ENCODE data around the gene RHOH.

Gene RHOH

DNA sequence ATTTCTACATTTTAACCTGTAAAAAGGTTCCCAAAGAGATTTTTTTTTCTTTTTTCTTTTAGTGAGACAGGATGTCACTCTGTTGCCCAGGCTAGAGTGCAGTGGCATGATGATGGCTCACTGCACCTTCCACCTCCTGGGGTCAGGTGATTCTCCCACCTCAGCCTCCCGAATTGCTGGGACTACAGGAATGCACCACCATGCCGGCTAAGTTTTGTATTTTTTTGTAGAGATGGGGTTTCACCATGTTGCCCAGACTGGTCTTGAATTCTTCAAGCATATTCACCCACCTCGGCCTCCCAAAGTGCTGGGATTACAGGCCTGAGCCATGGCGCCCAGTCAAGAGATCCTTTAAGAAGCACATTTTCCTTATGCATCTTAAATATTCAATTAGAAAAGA is 12.6 kb downstream of the RHOH start:
- no peak for DNase-seq

DNA sequence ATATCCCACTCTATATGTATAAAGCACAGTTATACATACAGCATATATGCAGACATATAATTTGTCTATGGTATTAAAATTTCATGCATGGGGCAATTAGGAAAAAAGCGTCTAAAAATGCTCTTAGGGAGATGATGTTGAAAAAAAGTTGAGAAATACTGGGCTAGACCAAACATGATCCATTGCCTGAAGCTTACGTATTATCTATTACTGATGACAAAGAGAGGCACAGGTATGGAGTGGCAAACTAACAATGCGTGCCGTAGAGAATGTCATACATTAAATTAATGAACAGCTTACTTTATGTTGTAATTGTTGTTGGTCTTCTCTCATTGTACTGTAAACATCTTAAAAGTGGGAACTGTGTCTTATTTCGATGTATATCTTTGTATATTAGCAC is 13.9 kb downstream of the RHOH start:
- DNase-seq = no peak

DNA sequence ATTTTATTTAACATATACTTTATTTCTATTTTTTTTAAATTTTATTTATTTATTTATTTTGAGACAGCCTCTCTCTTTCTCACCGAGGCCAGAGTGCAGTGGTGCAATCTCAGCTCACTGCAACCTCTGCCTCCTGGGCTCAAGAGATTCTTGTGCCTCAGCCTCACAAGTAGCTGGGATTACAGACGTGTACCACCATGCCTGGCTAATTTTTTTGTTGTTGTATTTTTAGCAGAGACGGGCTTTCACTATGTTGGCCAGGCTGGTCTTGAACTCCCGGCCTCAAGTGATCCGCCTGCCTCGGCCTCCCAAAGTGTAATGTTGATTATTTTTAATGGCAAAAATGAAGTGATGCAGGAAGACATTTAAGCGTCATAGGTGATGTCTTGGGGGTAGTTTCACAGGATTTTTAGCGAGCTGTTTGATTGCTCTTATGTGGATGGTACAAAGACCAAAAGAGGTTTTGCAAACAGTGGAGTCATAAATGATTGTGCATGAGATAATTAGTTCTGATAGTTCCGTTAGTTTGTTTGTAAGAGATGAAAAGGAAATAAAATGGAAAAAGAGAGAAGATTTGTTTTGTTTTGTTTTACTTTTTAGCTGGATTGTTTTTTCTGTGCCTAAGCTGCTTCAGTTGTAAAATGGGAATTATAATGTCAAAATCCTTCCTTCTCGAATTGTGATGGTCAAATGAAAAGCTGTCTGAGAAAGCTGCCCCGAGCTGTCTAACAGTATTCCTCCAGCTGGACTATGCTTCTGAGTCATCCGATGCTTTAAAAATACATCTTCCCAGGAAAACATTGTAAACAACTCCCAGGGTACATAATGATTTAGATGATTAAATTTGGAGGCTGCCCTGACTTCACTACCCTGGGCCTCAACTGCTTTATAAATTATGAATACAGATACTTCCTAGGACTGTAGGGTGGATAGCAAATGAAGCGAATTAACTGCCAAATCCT is 14.7 kb downstream of the RHOH start:
- DNase-seq = no peak

DNA sequence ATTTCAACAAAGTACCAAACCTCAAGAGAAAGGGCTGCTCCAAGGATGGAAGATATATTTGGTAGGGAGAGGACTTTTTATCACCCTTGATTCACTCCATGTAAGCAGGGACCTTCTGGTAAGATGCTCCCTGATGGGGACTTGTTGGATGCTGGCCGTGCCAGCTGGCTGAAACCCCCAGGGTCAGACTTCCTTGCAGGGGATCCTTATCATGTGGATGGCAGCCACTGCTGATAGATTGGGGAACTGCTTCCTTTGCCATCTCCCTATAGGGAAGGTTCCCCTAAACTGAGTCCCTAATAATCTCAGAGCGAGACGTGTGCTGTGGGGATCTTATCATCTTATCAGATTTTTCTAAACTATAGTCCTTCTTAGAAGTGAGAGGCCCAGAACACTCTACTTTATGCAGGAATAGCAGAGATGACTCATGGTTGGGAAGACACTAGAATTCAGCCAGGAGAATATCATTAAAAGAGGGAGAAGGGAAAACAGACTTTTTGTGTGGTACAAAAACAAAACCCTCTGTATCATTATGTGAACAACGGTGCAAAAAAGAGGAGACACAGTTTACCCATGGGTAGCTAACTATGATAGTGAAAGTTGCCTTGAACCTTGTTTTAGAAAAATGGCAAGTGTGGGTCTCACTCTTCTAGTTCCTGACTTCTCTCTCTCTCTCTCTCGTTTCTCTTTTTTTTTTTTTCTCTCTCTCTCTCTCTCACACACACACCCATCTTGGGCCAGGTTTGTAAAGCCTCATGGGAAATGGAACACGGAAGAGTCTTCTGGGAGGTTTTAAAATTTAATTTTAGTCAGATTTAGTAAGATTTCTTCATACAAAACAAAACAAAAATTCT is 16.1 kb downstream of the RHOH start:
- DNase-seq = no peak

DNA sequence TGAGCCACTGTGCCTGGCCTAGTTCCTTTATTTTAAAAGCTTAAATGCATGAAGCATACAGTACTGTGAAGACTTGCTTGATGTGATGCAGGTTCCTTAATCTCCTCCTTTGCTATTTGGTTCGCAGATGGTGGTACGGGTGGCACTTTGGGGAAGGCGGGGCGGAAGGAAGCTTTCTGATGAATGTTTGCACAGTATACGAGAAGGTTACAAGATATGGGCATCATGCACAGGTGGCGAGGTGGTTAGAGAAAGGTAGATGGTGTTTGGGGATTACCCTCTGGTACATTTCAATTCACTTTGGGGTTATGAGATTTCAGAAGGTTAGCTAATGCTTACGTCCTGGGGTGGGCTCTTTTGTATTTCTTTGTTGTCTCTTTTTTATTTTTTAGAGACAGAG is 17.2 kb downstream of the RHOH start:
- no peak for DNase-seq

DNA sequence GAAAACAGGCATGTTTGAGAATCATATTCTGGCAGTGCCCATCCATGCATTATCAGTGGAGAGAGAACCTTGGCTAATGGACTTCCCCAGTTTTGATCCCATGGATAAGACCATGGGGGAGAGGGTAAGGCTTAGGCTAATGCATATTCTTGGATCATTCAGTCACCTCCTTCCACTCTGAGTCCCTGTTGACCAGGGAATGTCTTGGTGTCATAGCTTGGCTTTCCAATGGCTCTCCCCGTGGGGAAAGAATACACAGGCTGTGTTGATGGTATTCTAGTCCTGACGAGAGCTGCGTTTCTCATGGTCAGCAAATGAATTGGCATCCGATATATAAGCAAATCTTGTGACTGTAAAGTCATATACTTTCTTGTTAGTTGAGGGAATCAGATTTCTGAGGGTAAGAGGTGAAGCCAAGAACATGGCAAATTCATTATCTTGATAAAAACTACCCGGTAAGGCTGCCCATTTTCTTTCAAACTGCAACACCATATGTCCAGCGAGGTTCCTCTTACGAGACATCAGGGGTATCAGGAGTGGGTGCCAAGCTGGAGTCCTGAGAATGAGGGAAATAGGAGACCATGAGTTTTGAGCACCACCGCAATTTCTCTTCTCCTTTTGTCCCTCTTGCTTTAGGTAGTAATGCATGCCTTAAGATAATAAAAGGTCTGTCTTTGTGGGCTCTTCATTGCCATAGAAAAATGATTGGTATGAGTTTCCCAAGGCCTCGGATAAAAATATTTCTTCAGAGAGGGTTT is 18.0 kb downstream of the RHOH start:
- DNase-seq = no peak

DNA sequence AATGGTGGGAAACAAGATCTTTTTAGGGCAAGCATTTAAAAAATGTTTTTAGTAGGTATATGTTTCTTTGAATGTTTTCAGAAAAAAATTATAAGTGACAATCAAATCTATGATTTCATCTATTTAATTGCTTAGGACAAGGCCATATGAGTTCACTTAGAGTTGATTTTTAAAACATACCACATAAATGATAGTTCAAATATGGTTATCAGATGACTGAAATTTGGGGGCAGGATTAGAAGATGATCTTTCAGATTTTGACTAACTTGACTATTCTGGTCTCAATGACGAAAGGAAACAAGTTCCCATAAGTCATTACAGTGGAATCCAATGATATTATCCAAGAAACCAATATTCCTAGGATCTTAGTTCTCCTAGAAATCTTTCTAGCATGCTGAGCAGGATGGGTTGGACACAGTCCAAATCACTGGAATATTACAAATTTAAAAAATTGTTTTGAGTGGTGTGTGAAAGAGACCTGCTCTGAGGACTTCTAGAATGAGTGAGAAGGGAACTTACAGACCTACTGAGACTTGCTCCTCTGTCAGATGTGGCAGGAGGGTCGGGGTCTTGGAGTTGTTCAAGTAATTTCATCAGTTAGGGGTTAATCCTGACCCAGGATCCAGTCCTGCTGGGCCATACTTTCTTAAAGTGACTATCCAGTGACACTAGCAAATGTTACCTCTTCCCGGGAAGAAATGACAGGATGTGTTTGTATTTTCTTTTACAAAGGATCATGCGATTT is 20.0 kb downstream of the RHOH start:
- no peak for DNase-seq

DNA sequence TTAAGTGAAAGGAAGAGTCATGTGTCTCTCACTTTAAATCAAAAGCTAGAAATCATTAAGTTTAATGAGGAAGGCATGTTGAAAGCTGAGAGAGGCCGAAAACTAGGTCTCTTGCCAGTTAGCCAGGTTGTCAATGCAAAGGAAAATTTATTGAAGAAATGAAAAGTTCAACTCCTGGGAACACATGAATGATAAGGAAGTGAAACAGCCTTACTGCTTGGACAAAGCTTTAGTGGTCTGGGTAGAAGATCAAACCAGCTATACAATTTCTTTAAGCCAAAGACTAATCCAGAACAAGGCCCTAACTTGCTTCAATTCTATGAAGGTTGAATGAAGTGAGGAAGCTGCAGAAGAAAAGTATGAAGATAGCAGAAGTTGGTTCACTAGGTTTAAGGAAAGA is 24.9 kb downstream of the RHOH start:
- no peak for DNase-seq

DNA sequence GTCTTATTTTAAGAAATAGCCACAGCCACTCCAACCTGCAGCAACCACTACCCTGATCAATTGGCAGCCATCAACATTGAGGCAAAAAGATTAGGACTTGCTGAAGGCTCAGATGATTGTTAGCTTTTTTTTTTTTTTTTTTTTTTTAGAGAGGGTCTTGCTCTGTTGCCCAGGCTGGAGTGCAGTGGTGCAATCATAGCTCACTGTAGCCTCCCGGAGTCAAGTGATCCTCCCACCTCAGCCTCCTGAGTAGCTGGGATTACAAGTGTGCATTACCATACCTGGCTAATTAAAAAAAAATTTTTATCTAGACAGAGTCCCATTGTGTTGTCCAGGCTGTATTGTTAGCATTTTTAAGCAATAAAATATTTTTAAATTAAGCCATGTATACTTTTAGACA is 26.5 kb downstream of the RHOH start:
- DNase-seq = no peak

DNA sequence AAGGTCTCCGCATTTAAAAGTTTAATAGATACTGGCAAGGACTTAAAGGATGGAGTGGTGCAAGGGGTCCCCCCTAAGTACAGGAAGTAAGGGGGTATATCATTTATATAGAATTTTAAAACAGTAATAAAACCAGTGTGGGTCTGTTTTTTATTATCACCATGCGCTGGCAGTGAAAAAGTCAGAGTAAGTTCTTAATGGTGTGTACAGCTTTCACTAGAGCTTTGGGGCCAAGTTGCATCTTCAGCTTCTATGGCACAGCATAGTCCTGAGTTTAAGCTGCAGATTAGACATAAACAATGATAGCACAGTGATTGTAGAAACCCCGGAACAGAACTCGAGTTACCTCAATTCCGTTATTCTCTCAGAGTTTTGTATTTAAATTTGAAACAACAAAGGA is 27.6 kb downstream of the RHOH start:
- no peak for DNase-seq

DNA sequence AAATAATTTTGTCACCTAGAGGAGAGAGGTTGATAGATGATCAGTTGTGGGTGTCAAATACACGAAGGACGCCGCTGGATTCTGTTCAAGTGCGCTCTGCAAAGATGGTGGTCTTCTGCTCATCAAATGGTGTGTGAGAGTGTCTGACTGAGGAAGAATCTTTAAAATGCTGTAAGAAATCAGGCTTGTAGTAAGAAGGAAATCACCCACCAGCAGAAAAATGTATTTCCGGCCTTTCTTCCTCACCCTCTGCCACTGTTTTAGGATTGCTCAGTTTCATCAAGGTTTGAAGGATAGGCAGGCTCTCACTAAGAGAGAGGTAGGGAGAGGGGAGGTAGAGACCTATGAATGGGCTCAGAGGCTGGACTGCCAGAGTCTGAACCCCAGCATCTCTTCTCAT is 28.7 kb downstream of the RHOH start:
- DNase-seq = no peak

DNA sequence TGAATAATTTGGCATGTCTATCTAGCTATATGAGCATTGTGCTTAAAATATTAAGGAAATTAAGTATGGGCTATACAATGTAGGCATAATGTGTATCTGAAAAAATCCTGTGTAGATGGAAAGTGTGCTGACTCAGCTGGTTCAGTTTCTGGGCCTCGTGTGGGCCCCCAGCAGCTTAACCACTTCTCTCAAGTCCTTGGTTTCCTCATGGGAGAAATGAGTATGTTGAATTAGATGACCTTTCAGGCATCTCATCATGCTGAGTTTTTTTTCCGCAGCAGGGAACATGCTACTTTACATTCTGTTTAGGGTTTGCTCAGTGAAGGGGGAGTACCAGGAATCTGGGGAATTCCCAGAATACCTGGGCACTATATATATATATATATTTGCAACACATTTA is 30.5 kb downstream of the RHOH start:
- DNase-seq = no peak

DNA sequence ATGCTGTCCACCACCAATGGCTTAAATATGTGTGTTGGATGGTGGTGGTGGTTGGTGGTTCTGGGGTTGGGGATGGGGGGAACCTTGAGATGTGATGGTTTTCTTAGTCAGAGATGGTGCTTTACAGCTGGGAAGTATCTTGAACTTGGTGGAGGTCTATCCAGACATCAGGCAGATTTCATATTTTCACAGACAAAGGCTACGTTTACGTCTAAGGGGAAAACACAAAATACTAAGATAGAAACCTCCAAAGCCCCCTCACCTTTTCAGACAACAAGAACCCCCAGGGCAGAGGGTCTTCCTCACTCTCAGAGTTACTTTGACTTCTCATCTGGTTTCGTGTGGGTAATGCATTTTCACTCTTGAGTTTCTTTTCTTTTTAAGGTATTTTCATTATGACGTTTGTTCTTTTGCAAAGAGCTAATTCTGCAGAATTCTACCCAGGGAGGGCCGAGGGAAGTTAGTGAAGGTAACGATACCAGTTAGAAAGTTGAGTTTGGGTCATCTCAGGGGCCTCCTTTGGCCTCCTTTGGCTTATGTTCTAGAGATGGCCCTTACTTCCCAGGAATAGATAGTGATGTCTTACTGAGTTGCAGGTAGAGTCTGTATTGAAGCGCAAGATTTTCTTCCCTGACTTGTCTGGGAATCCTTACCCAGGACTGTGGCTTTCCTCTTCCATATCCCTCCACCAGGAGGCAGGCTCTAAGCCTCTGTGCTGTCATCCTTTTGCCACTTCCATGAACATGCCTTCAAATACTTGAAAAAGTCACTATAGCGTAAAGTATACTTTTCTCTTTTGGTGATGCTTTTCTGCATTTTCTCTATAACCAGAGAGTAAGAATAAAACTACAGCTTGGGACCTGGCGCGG is 31.9 kb downstream of the RHOH start:
- DNase-seq = no peak

DNA sequence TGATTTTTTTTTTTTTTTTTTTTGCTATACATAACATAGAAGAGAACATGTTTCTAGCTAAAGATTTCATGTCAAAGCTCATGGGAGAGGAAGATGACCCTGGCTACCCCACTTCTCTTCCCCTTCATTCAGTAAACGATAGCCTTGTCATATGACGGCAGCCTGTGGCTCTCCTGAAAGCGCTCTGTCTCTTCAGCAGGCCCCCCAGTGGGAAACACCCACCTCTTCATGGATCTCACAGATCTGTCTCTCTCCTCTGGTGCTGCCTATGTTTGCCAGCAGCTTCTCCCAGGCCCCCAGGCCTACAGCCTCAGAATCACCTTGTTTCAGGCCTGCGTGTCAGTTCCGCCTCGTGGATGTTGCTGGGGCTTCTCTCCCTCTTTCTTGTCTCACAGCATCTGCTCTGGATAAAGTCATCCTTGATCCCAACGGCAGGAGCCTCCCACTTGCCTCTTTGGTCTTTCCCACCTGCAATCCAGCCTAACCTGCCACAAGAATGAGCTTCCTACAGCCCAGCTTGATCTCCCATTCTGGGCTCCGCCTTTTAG is 34.6 kb downstream of the RHOH start:
- DNase-seq = no peak

DNA sequence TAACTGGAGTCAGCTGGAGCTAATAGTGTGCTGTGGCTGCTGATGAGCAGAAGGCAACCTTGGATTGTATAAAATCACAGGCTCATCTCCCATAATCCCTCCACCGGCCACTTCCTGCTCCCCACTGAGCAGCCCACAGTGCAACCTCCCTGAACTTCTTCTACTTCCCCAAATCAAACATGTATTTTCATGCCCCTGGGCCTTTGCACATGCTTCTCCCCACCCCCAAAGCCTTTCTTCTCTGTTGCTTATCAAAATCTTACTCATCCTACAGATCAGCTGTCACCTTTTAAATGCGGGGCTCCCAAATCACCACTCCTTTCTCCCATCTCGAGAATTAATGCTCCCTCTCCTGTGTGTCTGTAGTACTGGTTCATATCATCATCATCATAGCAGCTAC is 35.8 kb downstream of the RHOH start:
- DNase-seq = no peak

DNA sequence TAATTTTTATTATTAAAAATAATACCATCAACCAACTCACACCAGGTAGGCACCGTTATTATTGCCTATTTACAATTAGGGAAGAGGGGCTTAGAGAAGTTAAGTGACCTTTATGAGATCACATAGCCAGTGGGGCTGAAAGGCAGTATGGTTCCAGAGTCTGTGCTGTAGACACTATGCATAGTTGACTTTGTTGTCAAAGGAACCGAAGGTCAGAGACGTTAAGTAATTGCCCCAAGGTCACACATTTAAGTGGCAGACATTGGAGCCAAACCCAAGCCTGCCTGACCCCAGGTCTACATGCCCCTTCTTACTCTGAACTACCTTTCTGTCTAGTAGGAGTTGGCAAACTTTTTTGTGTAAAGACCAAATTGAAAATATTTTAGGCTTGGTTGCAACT is 36.4 kb downstream of the RHOH start:
- DNase-seq = no peak

DNA sequence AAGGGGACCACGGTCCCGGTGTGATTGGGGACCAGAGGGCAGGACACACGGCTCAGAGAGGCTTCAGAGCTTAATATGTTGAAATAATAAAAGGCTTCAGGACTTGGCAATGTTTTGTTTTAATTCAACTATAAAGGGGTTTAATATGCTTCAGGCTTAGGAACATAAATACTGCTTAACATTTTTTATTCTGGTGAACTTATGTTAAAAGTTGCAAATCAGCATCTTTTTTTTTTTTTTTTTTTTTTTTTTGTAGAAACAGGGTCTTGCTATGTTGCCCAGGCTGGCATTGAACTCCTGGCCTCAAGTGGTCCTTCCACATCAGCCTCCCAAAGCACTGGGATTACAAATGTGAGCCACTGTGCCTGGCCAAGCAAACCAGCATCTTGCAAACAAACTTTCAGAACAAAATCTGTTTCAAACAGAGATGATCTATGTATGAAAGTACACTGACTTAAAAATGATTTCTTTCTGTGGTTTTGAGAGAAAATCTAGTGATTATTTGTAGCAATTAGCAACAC is 37.7 kb downstream of the RHOH start:
- DNase-seq = no peak

DNA sequence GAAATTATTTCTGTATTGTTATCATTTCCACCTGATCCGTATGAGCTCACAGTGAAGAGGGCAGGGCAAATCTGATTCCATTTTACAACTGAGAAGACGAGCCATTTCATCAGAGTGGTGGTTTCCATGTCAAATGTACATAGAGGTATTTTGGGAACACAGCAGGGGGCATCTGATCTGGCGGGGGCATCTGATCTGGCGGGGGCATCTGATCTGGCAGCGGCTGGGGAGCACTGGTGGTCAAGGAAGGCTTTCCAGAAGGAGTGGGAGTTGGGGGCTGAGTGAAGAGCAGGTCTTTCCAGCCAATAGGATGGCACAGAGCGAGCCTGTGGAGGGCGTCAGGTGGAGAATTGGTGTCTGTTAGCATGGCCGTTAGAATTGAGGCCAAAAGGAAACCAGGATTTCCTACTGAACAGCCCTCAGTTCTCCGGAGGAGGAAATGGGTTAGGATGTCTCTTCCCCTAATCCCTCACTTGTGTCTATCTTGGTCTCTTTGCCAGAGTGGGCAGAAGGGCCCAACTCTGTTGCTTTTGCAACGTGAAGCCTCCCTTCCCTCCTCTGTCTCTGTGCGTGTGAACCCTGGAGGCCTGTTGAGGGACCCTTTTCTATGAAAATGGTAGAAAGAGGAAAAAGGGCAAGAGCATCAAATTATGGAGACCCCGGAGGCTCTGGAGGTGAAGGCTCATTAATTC is 41.3 kb downstream of the RHOH start:
- no peak for DNase-seq

DNA sequence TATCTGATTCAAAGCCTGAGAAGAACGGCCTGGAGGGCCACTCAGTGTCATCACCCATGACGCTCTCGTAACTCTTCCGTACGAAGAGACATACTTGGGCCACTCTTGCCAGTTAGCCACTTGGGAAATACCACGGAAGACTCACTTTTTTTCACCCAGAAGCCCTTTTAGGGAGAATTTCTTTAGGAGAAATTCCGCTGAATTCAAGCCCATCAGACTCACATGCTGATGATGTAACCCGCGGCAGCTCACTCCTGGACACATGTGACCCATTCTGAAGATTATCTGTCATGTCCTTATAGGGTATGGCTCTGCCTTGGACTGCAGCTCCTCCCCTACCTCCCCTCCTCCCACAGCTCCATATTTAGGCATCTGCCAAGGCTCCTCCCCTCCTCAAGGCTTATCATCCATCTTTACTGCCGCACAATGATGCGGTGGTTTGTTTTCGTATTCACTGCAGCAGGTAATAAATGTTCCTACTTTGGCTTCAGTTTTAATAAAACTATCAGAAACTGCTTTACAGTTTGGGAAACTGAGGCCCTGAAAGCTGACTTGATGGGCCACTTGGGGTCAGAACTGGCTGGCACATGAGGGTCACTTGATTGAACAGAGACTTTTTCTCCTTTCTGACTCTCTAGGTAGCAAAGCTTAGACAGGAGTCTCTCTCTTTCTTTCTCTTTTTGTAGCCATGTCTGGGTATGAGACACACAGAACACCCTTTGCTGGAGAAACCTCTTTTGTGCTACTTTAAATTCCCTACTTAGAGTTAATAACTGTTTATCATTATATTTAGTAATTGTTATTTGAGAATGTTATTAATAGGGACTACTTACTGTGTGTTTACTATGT is 42.1 kb downstream of the RHOH start:
- no peak for DNase-seq
